Epithelial cell of proximal tubule (primary cell): ENCODE measurements around the gene PCLO. TPM values are rescaled to one million over a fixed set of nuclear protein-coding genes. Genes with fewer than 3 reads are reported as not detected.
A peak's percentile ranks its signal among the peaks of the same experiment; 100 is the strongest.

Source experiments
- DNase-seq: peaks from one replicate; pipeline ENCODE4 v3.0.0-alpha.2; 2011; ENCODE audit warnings: low read depth
- H3K4me3 ChIP-seq: 2 replicates; pipeline ENCODE4 v1.5.1; 2011; ENCODE audit warnings: low read depth, mild to moderate bottlenecking, low read length
- total RNA-seq: library from RNA; depleted of rRNA; stranded (reverse); fragments of >200 nt; gene quantifications from 2 replicates; pipeline ENCODE4 v1.2.3, GENCODE V29; 2015
- TF ChIP-seq, protein P1 (sequence below): conservative IDR thresholded peaks from 2 replicates; pipeline ENCODE4 v1.5.1; 2012; ENCODE audit warnings: low read depth, mild to moderate bottlenecking, low read length

Gene PCLO
- total RNA-seq, 1 donor from 2014 or later = 0.58 TPM

DNA sequence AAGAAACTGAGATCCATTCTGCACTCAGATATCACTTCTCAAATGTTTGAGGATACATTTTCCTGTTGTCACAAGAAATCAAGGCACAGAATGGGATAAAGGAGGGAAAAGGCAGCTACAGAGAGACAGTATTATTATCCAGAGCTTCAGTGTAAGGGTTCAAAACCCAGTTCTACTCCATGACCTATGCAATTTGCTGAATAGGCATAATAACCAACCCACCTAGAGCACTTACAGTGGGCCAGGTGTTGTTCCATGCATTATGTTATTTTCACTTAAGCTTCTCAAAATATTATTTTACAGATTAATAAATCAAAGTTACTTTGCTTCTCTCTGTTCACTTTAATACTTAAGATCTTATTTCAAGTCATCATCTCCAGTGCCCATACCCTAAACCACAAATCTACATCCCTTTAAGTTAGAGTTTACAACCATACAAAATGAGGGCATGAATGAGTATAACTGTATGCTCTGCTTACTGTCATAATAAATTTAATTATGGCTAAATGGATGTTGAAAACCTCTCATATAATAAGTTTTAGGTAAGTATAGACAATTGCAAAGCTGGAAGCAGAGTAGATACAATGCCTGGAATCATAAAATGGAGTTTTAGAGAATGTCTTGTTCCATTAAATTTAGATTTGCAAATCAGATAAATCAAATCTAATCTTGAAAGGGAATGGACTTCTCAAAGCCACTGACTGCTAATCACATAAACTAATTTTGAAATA lies 28.1 kb upstream of the PCLO start:
- no peak for DNase-seq
- TF ChIP-seq, protein P1, sequence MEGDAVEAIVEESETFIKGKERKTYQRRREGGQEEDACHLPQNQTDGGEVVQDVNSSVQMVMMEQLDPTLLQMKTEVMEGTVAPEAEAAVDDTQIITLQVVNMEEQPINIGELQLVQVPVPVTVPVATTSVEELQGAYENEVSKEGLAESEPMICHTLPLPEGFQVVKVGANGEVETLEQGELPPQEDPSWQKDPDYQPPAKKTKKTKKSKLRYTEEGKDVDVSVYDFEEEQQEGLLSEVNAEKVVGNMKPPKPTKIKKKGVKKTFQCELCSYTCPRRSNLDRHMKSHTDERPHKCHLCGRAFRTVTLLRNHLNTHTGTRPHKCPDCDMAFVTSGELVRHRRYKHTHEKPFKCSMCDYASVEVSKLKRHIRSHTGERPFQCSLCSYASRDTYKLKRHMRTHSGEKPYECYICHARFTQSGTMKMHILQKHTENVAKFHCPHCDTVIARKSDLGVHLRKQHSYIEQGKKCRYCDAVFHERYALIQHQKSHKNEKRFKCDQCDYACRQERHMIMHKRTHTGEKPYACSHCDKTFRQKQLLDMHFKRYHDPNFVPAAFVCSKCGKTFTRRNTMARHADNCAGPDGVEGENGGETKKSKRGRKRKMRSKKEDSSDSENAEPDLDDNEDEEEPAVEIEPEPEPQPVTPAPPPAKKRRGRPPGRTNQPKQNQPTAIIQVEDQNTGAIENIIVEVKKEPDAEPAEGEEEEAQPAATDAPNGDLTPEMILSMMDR = no peak
- no peak overlapping the region for H3K4me3 ChIP-seq

DNA sequence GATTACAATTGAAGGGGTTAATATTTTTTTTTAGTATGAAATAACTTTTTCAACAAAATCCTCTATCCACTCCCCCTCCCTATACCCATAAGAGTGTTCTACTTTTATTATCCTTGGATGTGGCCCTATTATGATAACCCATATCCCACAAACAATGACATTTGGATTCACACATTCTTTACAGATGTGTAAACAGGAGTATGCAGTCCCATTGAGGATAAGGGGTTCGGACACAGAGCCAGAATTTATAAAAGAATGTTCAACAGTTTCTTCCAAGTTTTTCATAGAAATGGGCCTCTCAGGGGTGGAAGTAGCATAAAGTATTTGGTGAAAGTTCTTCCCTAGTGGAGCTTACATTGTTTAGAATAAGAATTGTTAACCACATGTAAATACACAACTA lies 16.1 kb upstream of the PCLO start:
- DNase-seq = no peak
- TF ChIP-seq, protein P1 = no peak
- no peak overlapping the region for H3K4me3 ChIP-seq

DNA sequence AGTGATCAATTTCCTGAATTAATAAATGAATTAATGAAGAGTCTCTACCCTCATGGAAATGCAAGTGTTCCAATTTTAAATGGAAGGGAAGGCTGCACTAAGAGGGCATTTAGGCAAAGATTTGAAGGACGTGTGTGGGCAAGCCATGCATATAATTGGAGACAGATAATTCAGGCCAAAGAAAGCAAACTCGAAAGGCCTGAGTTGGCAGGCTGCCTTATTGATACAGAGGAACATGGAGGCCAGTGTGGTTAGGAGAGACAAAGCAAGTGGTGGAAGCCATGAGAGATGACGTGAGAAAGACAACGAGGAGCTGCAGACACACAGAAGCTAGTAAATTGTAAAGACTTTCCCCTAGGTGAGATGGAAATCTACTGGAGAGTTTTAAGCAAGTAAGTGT lies 15.4 kb upstream of the PCLO start:
- no peak overlapping the region for H3K4me3 ChIP-seq
- TF ChIP-seq, protein P1 = no peak
- no peak for DNase-seq

DNA sequence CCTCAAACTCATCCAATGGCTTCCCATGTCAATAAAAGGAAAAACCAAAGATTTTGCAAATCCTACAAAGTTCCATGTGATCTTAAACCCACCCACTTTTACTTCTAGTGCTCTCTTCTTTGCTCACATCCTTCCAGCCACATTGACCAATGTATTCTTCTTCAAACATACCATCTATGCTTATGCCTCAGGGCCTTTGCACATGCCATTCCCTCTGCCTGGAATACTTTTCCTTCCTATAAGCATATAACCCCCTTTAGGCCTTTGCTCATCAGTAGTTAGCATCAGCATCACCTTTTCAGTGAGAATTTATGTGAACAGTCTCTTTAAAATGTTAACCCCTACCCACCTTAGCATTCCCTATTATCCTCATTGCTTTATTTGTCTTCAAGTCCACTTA lies 11.0 kb upstream of the PCLO start:
- TF ChIP-seq, protein P1 = no peak
- no peak for DNase-seq
- no peak overlapping the region for H3K4me3 ChIP-seq

DNA sequence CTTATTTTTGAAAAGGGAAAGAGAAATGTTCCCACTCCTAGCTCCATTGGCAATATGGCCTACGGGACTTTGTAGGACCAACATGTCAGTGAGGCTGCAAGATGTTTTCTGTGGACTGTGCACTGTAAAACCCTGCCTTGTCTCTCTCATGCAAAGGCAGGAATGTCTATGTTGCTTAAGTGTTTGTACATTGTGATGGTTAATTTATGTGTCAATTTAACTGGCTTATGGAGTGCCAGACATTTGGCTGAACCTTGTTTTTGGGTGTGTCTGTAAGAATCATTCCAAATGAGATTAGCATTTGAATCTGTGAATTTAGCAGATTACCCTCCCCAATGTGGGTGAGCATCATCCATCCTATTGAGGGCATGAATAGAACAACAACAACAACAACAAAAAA lies 4.1 kb upstream of the PCLO start:
- no peak for DNase-seq
- TF ChIP-seq, protein P1 = no peak
- no peak overlapping the region for H3K4me3 ChIP-seq

DNA sequence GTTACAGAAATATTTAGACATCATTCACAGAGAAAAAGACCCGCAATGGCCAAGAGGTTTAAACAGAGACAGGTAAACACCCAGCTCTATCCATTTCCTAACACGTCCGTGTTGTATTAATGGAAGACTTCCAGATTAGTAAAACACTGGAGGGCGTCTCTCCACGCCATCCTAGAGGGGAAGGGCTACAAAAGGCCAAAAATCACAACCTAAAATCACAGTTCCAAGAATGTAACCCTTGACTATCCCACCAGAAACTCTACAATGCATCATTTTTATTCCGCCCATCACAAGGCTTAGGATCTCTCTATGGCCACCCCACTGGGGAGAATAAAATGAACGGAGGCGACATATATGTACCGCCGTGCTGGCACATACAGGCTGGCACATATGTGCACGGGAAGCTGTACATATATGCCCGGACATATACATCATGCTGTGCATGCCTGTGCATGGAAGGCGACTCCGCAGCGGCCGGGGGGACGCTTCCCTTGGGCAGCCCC lies 734 bp downstream of the PCLO start:
- DNase-seq = no peak
- TF ChIP-seq, protein P1 = no peak
- H3K4me3 ChIP-seq = peak overlapping the region; percentile 78

DNA sequence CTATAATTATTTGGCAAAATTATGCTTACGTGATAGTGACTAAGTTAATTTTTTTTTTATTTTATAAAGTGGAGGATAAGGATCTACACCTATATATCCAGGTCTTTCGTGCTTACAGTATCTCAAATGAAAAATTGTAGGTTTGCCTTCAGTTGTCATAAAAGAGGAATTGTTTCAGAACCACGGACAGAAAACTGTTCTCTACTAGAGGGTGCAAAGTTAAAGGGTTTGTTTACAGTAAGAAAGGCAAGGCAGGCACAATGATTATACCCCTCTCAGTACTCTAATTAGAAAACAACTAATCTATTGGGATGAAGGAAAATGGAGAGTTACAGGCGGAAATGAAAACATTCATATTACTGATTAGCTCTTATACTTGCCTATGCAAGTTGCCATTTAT lies 1.5 kb downstream of the PCLO start:
- H3K4me3 ChIP-seq = no peak overlapping the region
- DNase-seq = no peak

More for the DNA sequence above, 1.5 kb downstream of the PCLO start:
- TF ChIP-seq, protein P1 = no peak
